A673 (cell line): Measurements from ENCODE around the gene NR2E1.

Experiments
- EZH2 ChIP-seq: fragments of 200-600 bp; sonication (generic); IDR thresholded peaks from 2 replicates; pipeline ENCODE4 v1.6.1; 2017; ENCODE audit warnings: borderline replicate concordance, low read depth, mild to moderate bottlenecking, mixed read lengths, antibody characterized with exemption, low read length; ENCODE audit not compliant: poor library complexity, severe bottlenecking
- TF ChIP-seq, protein P1 (sequence below): fragments of 300-800, 200-600 bp; sonication (generic); conservative IDR thresholded peaks from 2 replicates; pipeline ENCODE4 v1.5.1; 2017; ENCODE audit warnings: low read depth, mild to moderate bottlenecking, antibody characterized with exemption, low read length, moderate library complexity, mixed read lengths

GRCh38 chr6:108203189-108204112 is 37.6 kb downstream of the NR2E1 start:
- TF ChIP-seq EZH2, result no peak
- TF ChIP-seq, protein P1, sequence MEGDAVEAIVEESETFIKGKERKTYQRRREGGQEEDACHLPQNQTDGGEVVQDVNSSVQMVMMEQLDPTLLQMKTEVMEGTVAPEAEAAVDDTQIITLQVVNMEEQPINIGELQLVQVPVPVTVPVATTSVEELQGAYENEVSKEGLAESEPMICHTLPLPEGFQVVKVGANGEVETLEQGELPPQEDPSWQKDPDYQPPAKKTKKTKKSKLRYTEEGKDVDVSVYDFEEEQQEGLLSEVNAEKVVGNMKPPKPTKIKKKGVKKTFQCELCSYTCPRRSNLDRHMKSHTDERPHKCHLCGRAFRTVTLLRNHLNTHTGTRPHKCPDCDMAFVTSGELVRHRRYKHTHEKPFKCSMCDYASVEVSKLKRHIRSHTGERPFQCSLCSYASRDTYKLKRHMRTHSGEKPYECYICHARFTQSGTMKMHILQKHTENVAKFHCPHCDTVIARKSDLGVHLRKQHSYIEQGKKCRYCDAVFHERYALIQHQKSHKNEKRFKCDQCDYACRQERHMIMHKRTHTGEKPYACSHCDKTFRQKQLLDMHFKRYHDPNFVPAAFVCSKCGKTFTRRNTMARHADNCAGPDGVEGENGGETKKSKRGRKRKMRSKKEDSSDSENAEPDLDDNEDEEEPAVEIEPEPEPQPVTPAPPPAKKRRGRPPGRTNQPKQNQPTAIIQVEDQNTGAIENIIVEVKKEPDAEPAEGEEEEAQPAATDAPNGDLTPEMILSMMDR, result no peak
